Stimulated activated CD8-positive, alpha-beta memory T cell treated with anti-CD3 and anti-CD28 coated beads, Interleukin-12 subunit alpha, Interleukin-12 subunit beta, amount 100 ng/mL, for 1 hour (primary cell): ENCODE measurements around the gene ACOT2.

Source experiments
- DNase-seq: peaks from one replicate; pipeline ENCODE4 v3.0.0-alpha.2; 2020; ENCODE audit warnings: low read depth

Gene ACOT2

GRCh38 chr14:73613419-73613963 lies 44.5 kb downstream of the ACOT2 start:
- DNase-seq, result no peak

- no peak for DNase-seq
Observed at GRCh38 chr14:73616831-73617230, 47.8 kb downstream of the ACOT2 start.

GRCh38 chr14:73619524-73619923 lies 50.5 kb downstream of the ACOT2 start:
- no peak for DNase-seq

- DNase-seq, result no peak
Observed at GRCh38 chr14:73620268-73620667, 51.3 kb downstream of the ACOT2 start.

- DNase-seq, result no peak
Observed at GRCh38 chr14:73623504-73624054, 54.6 kb downstream of the ACOT2 start.
